Retinal pigment epithelial cell (primary cell): ENCODE data around the gene MPND.
A peak's percentile ranks its signal among the peaks of the same experiment; 100 is the strongest.

Experiments
- DNase-seq: peaks from one replicate; pipeline ENCODE4 v3.0.0-alpha.2; 2010; ENCODE audit warnings: low read depth
- H3K4me3 ChIP-seq: 2 replicates; pipeline ENCODE4 v1.5.1; 2011; ENCODE audit warnings: mild to moderate bottlenecking, low read length, control low read depth, moderate library complexity
- CTCF ChIP-seq: conservative IDR thresholded peaks from 2 replicates; pipeline ENCODE4 v1.5.1; 2011; ENCODE audit warnings: low read depth, low read length, control low read depth, inconsistent platforms

MPND gene

DNA sequence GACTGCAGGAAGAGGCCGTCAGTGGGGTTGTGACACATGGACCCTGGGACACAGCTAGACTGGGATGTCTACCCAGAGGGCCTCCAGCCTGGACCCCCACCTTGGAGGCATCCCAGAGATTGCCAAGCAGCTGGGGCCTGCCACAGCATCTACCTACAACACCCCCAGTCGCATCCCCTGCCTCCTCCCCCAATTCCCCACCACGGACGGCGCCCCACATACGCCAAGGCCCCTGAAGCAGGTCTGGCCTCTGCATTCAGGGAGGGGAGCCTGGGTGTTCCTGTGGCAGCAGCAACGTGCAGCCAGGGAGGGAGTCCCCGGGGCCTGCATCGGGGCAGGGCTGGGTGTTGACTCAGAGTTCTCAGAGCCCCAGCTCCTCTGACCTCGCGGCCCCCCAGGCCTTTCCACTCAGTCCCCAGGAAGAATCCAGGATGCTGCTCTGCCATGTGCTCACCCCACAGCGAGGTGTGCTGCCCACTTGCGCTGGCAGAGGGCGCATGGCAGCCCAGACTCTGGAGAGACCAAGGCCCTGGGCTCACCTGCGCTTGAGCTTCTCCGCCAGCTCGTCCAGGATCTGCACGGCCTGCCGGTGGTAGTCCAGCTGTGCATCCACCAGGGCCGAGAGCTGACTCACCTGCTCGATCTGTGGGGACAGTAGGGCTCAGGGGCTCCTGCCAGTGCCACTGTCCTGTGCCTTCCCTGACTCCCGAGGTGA, 19.6 kb downstream of the MPND start:
- H3K4me3 ChIP-seq: no peak overlapping the region
- no peak for DNase-seq
- peak; percentile 49 for TF ChIP-seq CTCF

DNA sequence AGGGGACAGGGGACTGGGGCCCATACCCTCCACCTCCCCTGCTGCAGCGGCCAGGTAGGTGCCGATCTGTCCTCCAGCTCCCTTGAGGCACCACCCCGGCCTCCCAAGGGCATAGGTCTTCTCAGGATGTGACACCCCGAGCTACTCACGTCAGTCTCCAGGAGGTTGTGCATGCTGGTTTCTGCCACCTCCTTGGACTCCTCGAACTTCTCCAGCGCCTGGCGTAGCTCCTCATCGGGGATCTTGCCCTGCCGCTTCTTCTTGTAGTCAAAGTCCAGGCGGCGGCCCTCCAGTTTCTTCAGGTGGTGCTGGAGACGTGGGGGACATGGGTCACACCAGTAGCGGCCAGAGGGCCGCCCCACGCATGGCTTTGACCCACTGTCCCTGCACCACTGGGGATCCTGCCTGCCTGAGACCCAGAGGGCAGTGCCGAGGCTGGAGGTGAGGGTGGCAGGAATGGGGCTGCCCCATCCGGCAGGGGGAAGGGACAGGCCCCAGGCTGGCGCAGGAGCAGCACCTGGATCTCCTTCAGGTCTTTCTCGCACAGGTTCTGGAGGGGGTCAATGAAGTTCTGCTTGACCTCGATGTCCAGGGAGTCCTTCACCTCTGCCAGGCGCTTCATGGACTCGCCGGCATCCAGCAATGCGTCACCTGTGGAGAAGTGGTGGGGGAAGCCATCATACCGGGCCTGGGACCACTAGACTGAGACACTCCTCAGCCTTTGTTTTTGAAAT, 20.4 kb downstream of the MPND start:
- DNase-seq: no peak
- no peak overlapping the region for H3K4me3 ChIP-seq
- no peak for TF ChIP-seq CTCF

GRCh38 chr19:4365341-4365740, 22.0 kb downstream of the MPND start:
- H3K4me3 ChIP-seq: no peak overlapping the region
- no peak for DNase-seq
- no peak for TF ChIP-seq CTCF

GRCh38 chr19:4365791-4366665, 22.7 kb downstream of the MPND start:
- DNase-seq: no peak
- H3K4me3 ChIP-seq: no peak overlapping the region
- TF ChIP-seq CTCF: no peak

DNA sequence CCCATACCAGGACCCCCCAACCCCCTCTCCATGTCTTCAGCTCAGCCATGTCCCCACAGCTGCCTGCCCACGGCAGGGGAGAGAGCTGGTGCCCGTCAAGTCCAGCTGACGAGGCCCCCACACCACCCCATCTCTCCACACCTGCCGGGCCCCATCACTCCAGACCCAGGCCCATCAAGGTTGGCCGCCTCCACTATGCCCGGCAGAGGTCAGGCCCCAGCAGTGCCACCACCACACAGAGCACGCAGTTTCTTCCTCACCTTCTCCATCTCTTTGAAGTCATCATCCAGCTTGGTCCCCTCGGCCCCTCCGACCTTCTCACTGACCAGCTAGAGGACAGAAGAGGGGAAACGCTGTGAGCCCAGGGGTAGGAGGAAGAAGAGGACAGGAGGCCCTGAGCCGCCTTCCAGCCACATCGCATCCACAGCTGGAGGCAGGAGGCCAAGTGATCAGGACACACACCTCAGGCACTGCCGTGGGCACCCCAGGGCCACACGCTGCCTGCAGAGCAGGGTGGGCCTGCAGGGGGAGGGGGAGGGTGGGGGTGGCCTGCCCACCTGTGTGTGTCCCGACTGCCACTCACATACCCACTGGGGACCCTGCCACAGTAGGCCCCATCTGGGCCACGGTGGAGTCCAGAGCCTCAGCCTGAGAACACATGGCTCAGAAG, 23.4 kb downstream of the MPND start:
- H3K4me3 ChIP-seq: no peak overlapping the region
- no peak for DNase-seq
- TF ChIP-seq CTCF: no peak

DNA sequence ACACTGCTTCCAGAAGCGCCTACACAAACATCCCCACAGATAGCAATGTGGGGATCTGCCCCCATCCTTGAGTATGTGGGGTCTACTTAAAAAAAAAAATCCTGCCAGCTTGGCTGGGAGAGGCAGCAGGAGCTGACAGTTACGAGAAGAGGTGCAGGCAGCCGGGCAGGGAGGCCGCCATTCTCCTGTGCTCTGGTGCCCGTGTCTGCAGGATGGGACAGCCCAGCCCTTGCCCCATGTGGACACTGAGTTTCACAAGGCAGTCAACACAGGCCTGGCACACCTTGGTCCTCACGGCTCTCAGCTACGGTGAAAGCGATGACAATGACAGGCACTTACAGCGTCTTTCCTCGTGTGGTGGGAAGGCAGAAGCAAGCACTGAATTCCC, 24.0 kb downstream of the MPND start:
- DNase-seq: no peak
- TF ChIP-seq CTCF: no peak

More for the DNA sequence above, 24.0 kb downstream of the MPND start:
- H3K4me3 ChIP-seq: no peak overlapping the region
